Mesenchymal stem cell (in vitro differentiated cells and primary cell): Measurements from ENCODE around the gene RIIAD1.
"Not testable (repeated sequence)": the region's sequence is repeated elsewhere in the genome, so short reads cannot be mapped to it uniquely, and the experiment has no call there.

Source experiments
- DNase-seq: peaks from one replicate; pipeline ENCODE4 v3.0.0-alpha.2; 2013
- H2AFZ ChIP-seq: one replicate; pipeline ENCODE4 v1.6.1; 2013; ENCODE audit warnings: low read depth, mild to moderate bottlenecking, control low read depth, inconsistent platforms, low read length, moderate library complexity
- H2AK5ac ChIP-seq: 2 replicates; pipeline ENCODE4 v1.6.1; 2013; ENCODE audit warnings: low read length, moderate library complexity, mild to moderate bottlenecking, inconsistent platforms; ENCODE audit not compliant: severe bottlenecking
- H2BK120ac ChIP-seq: one replicate; pipeline ENCODE4 v1.6.1; 2013; ENCODE audit warnings: low read depth, mild to moderate bottlenecking, inconsistent platforms, low read length, moderate library complexity
- H2BK12ac ChIP-seq, 2 experiments: one replicate each; pipeline ENCODE4 v1.6.1; 2013; ENCODE audit warnings: inconsistent platforms in 2 of 2, low read length in 2 of 2, mild to moderate bottlenecking in 2 of 2, moderate library complexity in 2 of 2, control low read depth in 1 of 2
- H2BK15ac ChIP-seq: one replicate; pipeline ENCODE4 v1.6.1; 2013; ENCODE audit warnings: mild to moderate bottlenecking, low read depth, inconsistent platforms; ENCODE audit not compliant: poor library complexity, severe bottlenecking
- H2BK5ac ChIP-seq: 2 replicates; pipeline ENCODE4 v1.6.1; 2013; ENCODE audit warnings: low read depth, mild to moderate bottlenecking, low read length, control low read depth, inconsistent platforms; ENCODE audit not compliant: poor library complexity, severe bottlenecking
- H3K14ac ChIP-seq, 2 experiments: one replicate each; pipeline ENCODE4 v1.6.1; 2013; ENCODE audit warnings: inconsistent platforms in 2 of 2, low read length in 2 of 2, control low read depth in 1 of 2, mild to moderate bottlenecking in 1 of 2, moderate library complexity in 1 of 2
- H3K18ac ChIP-seq, 2 experiments: one replicate each; pipeline ENCODE4 v1.6.1; 2013; ENCODE audit warnings: inconsistent platforms in 2 of 2, low read length in 2 of 2, control low read depth in 1 of 2, low read depth in 1 of 2, mild to moderate bottlenecking in 1 of 2
- H3K23ac ChIP-seq, 2 experiments: one replicate each; pipeline ENCODE4 v1.6.1; 2013; ENCODE audit warnings: inconsistent platforms in 2 of 2, low read length in 2 of 2, mild to moderate bottlenecking in 2 of 2, moderate library complexity in 2 of 2, control low read depth in 1 of 2
- H3K27ac ChIP-seq: 2 replicates; pipeline ENCODE4 v1.5.1; 2013; ENCODE audit warnings: mild to moderate bottlenecking, moderate library complexity, low read length, control low read depth, inconsistent platforms; ENCODE audit not compliant: poor library complexity, severe bottlenecking
- H3K27me3 ChIP-seq, 2 experiments: 2 replicates each; pipeline versions ENCODE4 v1.6.1 to v1.7.0; 2013; ENCODE audit warnings: low read length in 2 of 2, mild to moderate bottlenecking in 2 of 2, moderate library complexity in 2 of 2, control low read depth in 1 of 2, inconsistent platforms in 1 of 2; ENCODE audit not compliant: control insufficient read depth in 1 of 2, insufficient read depth in 1 of 2
- H3K36me3 ChIP-seq, 2 experiments: 2 replicates each; pipeline versions ENCODE4 v1.6.1 to v1.7.0; 2013; ENCODE audit warnings: low read length in 2 of 2, control low read depth in 1 of 2, inconsistent platforms in 1 of 2, low read depth in 1 of 2, mild to moderate bottlenecking in 1 of 2; ENCODE audit not compliant: insufficient read depth in 2 of 2, control insufficient read depth in 1 of 2
- H3K4ac ChIP-seq, 2 experiments: one replicate each; pipeline ENCODE4 v1.6.1; 2013; ENCODE audit warnings: inconsistent platforms in 2 of 2, low read length in 2 of 2, mild to moderate bottlenecking in 2 of 2, moderate library complexity in 2 of 2, control low read depth in 1 of 2, low read depth in 1 of 2
- H3K4me1 ChIP-seq: 2 replicates; pipeline ENCODE4 v1.6.1; 2013; ENCODE audit warnings: low read depth, low read length, control low read depth; ENCODE audit not compliant: control insufficient read depth, insufficient read depth
- H3K4me2 ChIP-seq: 2 replicates; pipeline ENCODE4 v1.6.1; 2013; ENCODE audit warnings: low read length, mild to moderate bottlenecking, inconsistent platforms; ENCODE audit not compliant: poor library complexity, severe bottlenecking
- H3K4me3 ChIP-seq, 2 experiments: 2 replicates each; pipeline versions ENCODE4 v1.5.1 to v1.7.0; 2013; ENCODE audit warnings: low read length in 2 of 2, mild to moderate bottlenecking in 2 of 2, control low read depth in 1 of 2, low read depth in 1 of 2; ENCODE audit not compliant: insufficient read depth in 1 of 2
- H3K79me1 ChIP-seq: replicated peaks from 2 replicates; pipeline ENCODE4 v1.6.1; 2013; ENCODE audit warnings: mild to moderate bottlenecking, control low read depth, low read length, inconsistent platforms; ENCODE audit not compliant: poor library complexity, severe bottlenecking
- H3K9ac ChIP-seq: 2 replicates; pipeline ENCODE4 v1.7.0; 2013; ENCODE audit warnings: mild to moderate bottlenecking, low read length, moderate library complexity
- H3K9me3 ChIP-seq: 2 replicates; pipeline ENCODE4 v1.7.0; 2013; ENCODE audit warnings: mild to moderate bottlenecking, low read length; ENCODE audit not compliant: control insufficient read depth
- H4K8ac ChIP-seq: one replicate; pipeline ENCODE4 v1.6.1; 2013; ENCODE audit warnings: inconsistent platforms, mild to moderate bottlenecking, low read length, moderate library complexity
- H4K91ac ChIP-seq: one replicate; pipeline ENCODE4 v1.6.1; 2013; ENCODE audit warnings: mild to moderate bottlenecking, low read length, inconsistent platforms
- WGBS: methylation state at CpG from one replicate; pipeline ENCODE4 v1.1.7; 2013; ENCODE audit warnings: mixed read lengths; 5-methylcytosine and 5-hydroxymethylcytosine counted together

The RIIAD1 gene

GRCh38 chr1:151763990-151764389 lies 42.7 kb downstream of the RIIAD1 start:
- H2AFZ ChIP-seq, result peak overlapping the region; percentile 93
- WGBS, result 92% methylated on average over 10 of the region's 10 CpGs

GRCh38 chr1:151768351-151769066 lies 47.2 kb downstream of the RIIAD1 start:
- H3K4me1 ChIP-seq, H3K27ac ChIP-seq, H3K27me3 ChIP-seq, H3K36me3 ChIP-seq, H2BK12ac ChIP-seq, H3K14ac ChIP-seq, H3K18ac ChIP-seq, H3K79me1 ChIP-seq, H3K4me2 ChIP-seq, H4K91ac ChIP-seq, H2AFZ ChIP-seq, DNase-seq, H3K4ac ChIP-seq, H3K9me3 ChIP-seq, H3K23ac ChIP-seq, H2BK15ac ChIP-seq, H3K4me3 ChIP-seq, H2AK5ac ChIP-seq, H3K9ac ChIP-seq, H4K8ac ChIP-seq, H2BK120ac ChIP-seq: not testable (repeated sequence)
- 38% methylated on average over 1 of the region's 7 CpGs for WGBS
- peak overlapping the region; percentile 9 for H2BK5ac ChIP-seq

More at GRCh38 chr1:151763990-151764389, 42.7 kb downstream of the RIIAD1 start:
- Histone ChIP-seq H4K91ac (no peak overlapping the region), H3K23ac (no peak overlapping the region), H2BK120ac (no peak overlapping the region), H3K9ac (peak overlapping the region; percentile 95), H3K4me1 (peaks cover 2% of the 10 kb centered on the region), H2BK15ac (no peak overlapping the region), H3K4me3 (peak overlapping the region in 1 of 2 experiments; percentile 85), H3K4me2 (peak overlapping the region; percentile 71), H2BK12ac (no peak overlapping the region), H3K36me3 (peaks cover 18 to 32% of the 10 kb centered on the region in 2 experiments), H3K79me1 (peaks cover 7% of the 10 kb centered on the region), H3K9me3 (no peaks in the 10 kb centered on the region), H2AK5ac (no peak overlapping the region), H2BK5ac (no peak overlapping the region), H3K14ac (no peak overlapping the region), H3K18ac (peak overlapping the region in 1 of 2 experiments; percentile 77), H3K4ac (no peak overlapping the region), H4K8ac (peak overlapping the region; percentile 83), H3K27ac (no peak overlapping the region), H3K27me3 (no peaks in the 10 kb centered on the region)
- DNase-seq, result no peak

GRCh38 chr1:151769270-151769669 lies 47.9 kb downstream of the RIIAD1 start:
- H2AFZ ChIP-seq, H2BK12ac ChIP-seq, H3K23ac ChIP-seq, H3K4me1 ChIP-seq, H3K4me2 ChIP-seq, H3K27me3 ChIP-seq, H2AK5ac ChIP-seq, H2BK5ac ChIP-seq, H4K8ac ChIP-seq, H2BK15ac ChIP-seq, H3K9me3 ChIP-seq, H3K27ac ChIP-seq, H4K91ac ChIP-seq, H3K36me3 ChIP-seq, H3K4me3 ChIP-seq, H3K4ac ChIP-seq, DNase-seq, H3K18ac ChIP-seq, H3K14ac ChIP-seq, H3K9ac ChIP-seq, H3K79me1 ChIP-seq, H2BK120ac ChIP-seq: not testable (repeated sequence)
- WGBS, result 93% methylated on average over 20 of the region's 34 CpGs

GRCh38 chr1:151773702-151774101 lies 52.4 kb downstream of the RIIAD1 start:
- H3K79me1 ChIP-seq, result no peaks in the 10 kb centered on the region
- no peak overlapping the region for H2BK5ac ChIP-seq
- H3K27me3 ChIP-seq, result no peaks in the 10 kb centered on the region
- H2AK5ac ChIP-seq, result no peak overlapping the region
- WGBS, result 83% methylated on average over 3 of the region's 5 CpGs
- peak; percentile 10 for DNase-seq
- no peak overlapping the region for H4K91ac ChIP-seq
- H3K4me2 ChIP-seq, result no peak overlapping the region
- no peak overlapping the region for H3K27ac ChIP-seq
- no peak overlapping the region for H3K4ac ChIP-seq
- H3K36me3 ChIP-seq, result peaks cover 0 to 9% of the 10 kb centered on the region in 2 experiments
- no peak overlapping the region for H3K23ac ChIP-seq
- H3K4me3 ChIP-seq, result no peak overlapping the region
- H2BK15ac ChIP-seq, result no peak overlapping the region
- no peaks in the 10 kb centered on the region for H3K9me3 ChIP-seq
- no peak overlapping the region for H3K18ac ChIP-seq
- H3K9ac ChIP-seq, result peak overlapping the region; percentile 17
- H4K8ac ChIP-seq, result no peak overlapping the region
- H2BK12ac ChIP-seq, result no peak overlapping the region
- H2AFZ ChIP-seq, result no peak overlapping the region
- H3K14ac ChIP-seq, result no peak overlapping the region
- no peak overlapping the region for H2BK120ac ChIP-seq
- no peaks in the 10 kb centered on the region for H3K4me1 ChIP-seq
